Natural killer cell treated with Interleukin-12 subunit alpha and Interleukin-12 subunit beta and Interleukin-15 and Interleukin-18, amount 100 ng/mL, for 72 hours (primary cell): ENCODE results near the gene SSBP4. TPM values are rescaled to one million over a fixed set of nuclear protein-coding genes. Genes with fewer than 3 reads are reported as not detected.

Experiments used
- ATAC-seq, 2 donors: fragments of 150-1000 bp; cut with Tn5 transposase in 1 of 2; sonication (Bioruptor Pico), chemical (Tn5 transposase) in 1 of 2; 2 replicates each; pipeline ENCODE4 v1.10.0; 2021
- DNase-seq: peaks from one replicate; pipeline ENCODE4 v3.0.0; 2022; ENCODE audit warnings: low spot score
- H3K27ac Mint-ChIP-seq, 2 donors: 1 replicate in 1 of 2; 2 replicates in 1 of 2; pipeline ENCODE4 v1.8.0; 2022; ENCODE audit warnings: mixed read lengths in 2 of 2, mild to moderate bottlenecking in 1 of 2, moderate library complexity in 1 of 2
- H3K27me3 Mint-ChIP-seq, 2 donors: 1 replicate in 1 of 2; 2 replicates in 1 of 2; pipeline ENCODE4 v1.8.0; 2022; ENCODE audit warnings: mixed read lengths in 2 of 2
- H3K36me3 Mint-ChIP-seq: one replicate; pipeline ENCODE4 v1.8.0; 2022; ENCODE audit warnings: mixed read lengths
- H3K4me1 Mint-ChIP-seq, 2 donors: 1 replicate in 1 of 2; 2 replicates in 1 of 2; pipeline ENCODE4 v1.8.0; 2022; ENCODE audit warnings: low read depth in 2 of 2, mixed read lengths in 2 of 2, mild to moderate bottlenecking in 1 of 2
- H3K4me3 Mint-ChIP-seq: one replicate; pipeline ENCODE4 v1.8.0; 2022; ENCODE audit warnings: mixed read lengths
- H3K9me3 Mint-ChIP-seq: 2 replicates; pipeline ENCODE4 v1.8.0; 2022; ENCODE audit warnings: mixed read lengths
- total RNA-seq, 2 donors: library from RNA; stranded (reverse); gene quantifications; one replicate each; pipeline ENCODE4 v1.2.3, GENCODE V29; 2022

The SSBP4 gene
- total RNA-seq, 2 donors from 2014 or later = 112 to 271 TPM

DNA sequence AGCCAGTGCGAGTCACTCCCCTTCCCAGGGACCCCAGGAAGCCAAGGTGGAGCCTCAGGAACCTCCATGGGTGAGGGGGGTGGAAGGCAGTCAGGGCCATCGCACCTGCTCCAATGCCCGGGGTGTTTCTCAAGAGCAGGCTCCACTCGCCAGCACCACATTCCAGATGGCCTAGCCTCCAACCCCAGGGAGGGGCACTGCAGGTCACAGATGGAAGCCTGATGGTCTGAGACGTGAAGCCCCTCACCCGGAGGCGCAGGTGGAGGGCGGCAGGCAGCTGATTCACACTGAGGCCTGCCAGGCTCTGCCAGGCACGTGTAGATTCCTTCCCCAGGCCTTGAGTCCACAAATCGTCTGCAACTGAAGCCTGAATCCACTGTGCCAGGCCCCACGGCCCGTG lies 41.7 kb downstream of the SSBP4 start:
- ATAC-seq (no peak), DNase-seq (no peak)
- Mint-ChIP-seq H3K4me1 (peaks cover 6 to 19% of the 10 kb centered on the region in 2 donors), H3K9me3 (no peaks in the 10 kb centered on the region), H3K27me3 (no peaks in the 10 kb centered on the region), H3K27ac (no peak overlapping the region), H3K36me3 (no peaks in the 10 kb centered on the region), H3K4me3 (no peak overlapping the region)

DNA sequence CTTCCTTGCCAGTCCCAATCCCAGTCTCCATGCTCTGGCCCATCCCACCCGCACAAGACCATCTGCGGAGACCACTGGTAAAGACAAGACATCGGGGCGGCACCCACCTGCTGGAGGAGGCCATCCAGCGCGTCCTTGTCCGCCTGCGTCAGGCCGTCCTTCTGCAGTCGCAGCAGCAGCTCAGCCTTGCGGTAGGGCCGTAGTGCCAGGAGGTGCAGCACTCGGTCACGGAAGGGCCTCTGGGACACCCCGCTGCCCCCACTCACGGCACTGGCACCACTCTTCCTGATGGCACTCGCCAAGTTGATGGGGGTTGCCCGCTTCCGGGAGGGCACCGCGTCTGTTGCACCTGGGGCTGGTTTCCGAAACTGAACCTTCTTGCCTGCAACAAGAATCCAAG lies 42.3 kb downstream of the SSBP4 start:
- ATAC-seq (no peak), DNase-seq (no peak)
- no peaks in the 10 kb centered on the region for H3K27me3 Mint-ChIP-seq
- no peak overlapping the region for H3K27ac Mint-ChIP-seq
- H3K4me3 Mint-ChIP-seq = no peak overlapping the region
- no peaks in the 10 kb centered on the region for H3K9me3 Mint-ChIP-seq
- H3K4me1 Mint-ChIP-seq = peaks cover under 1 to 15% of the 10 kb centered on the region in 2 donors
- H3K36me3 Mint-ChIP-seq = no peaks in the 10 kb centered on the region

DNA sequence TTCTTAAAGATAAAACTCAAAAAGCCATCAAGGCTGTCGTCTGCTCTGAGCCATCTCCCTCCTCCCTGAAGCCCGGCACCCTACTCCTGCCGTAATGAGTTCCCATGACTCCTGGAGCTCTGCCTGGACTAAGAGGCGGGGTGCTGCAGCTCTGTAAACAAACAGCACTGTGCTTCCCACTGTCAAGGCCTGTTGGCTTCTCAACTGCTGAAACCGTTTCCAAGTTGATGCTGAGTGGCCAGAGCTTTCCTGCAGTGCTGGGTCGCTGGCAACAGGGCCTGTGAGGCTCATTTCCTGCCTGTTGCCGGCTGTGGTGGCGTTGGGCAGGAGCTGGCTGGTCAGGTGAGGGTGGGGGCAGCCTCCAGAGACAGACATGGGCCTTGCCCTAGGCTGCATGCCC lies 45.4 kb downstream of the SSBP4 start:
- DNase-seq = no peak
- H3K36me3 Mint-ChIP-seq = no peaks in the 10 kb centered on the region
- H3K27ac Mint-ChIP-seq = no peak overlapping the region
- no peaks in the 10 kb centered on the region for H3K27me3 Mint-ChIP-seq
- peaks cover 15 to 35% of the 10 kb centered on the region in 2 donors for H3K4me1 Mint-ChIP-seq
- H3K4me3 Mint-ChIP-seq = no peak overlapping the region
- no peaks in the 10 kb centered on the region for H3K9me3 Mint-ChIP-seq
- no peak for ATAC-seq

GRCh38 chr19:18465214-18465963 lies 46.2 kb downstream of the SSBP4 start:
- peaks cover 15 to 41% of the 10 kb centered on the region in 2 donors for H3K4me1 Mint-ChIP-seq
- H3K27me3 Mint-ChIP-seq = no peaks in the 10 kb centered on the region
- ATAC-seq = no peak
- H3K27ac Mint-ChIP-seq = no peak overlapping the region
- no peak for DNase-seq
- H3K36me3 Mint-ChIP-seq = no peaks in the 10 kb centered on the region
- H3K9me3 Mint-ChIP-seq = no peaks in the 10 kb centered on the region
- H3K4me3 Mint-ChIP-seq = no peak overlapping the region

- H3K9me3 Mint-ChIP-seq = no peaks in the 10 kb centered on the region
- H3K27ac Mint-ChIP-seq = no peak overlapping the region
Observed at GRCh38 chr19:18465964-18466339, 46.8 kb downstream of the SSBP4 start.

GRCh38 chr19:18466354-18466753 lies 47.2 kb downstream of the SSBP4 start:
- no peaks in the 10 kb centered on the region for H3K36me3 Mint-ChIP-seq
- DNase-seq = no peak

More at GRCh38 chr19:18465964-18466339, 46.8 kb downstream of the SSBP4 start:
- peaks cover 15 to 42% of the 10 kb centered on the region in 2 donors for H3K4me1 Mint-ChIP-seq
- no peak for ATAC-seq
- no peak overlapping the region for H3K4me3 Mint-ChIP-seq
- H3K27me3 Mint-ChIP-seq = no peaks in the 10 kb centered on the region
- no peaks in the 10 kb centered on the region for H3K36me3 Mint-ChIP-seq
- no peak for DNase-seq

DNA sequence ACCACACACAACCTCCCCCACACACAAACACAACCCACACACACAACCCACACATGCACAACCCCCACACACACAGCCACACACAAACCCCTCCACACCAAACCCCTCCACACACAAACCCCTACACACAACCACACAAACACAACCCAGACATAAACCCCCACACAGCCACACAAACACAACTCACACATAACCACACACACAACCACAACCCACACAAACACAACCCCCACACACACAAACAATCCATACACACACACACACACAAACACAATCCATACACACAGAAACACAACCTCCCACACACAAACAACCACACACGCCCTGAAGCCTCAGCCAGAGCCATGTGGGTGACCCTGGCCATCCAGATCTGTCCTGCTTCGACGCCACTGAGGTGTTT lies 48.8 kb downstream of the SSBP4 start:
- H3K36me3 Mint-ChIP-seq = no peaks in the 10 kb centered on the region
- no peaks in the 10 kb centered on the region for H3K9me3 Mint-ChIP-seq
- DNase-seq (no peak), ATAC-seq (no peak)
- H3K4me3 Mint-ChIP-seq = no peak overlapping the region
- H3K4me1 Mint-ChIP-seq = peaks cover 20 to 39% of the 10 kb centered on the region in 2 donors
- peak overlapping the region; percentile 40 to 70 for H3K27ac Mint-ChIP-seq
- H3K27me3 Mint-ChIP-seq = no peaks in the 10 kb centered on the region

More at GRCh38 chr19:18466354-18466753, 47.2 kb downstream of the SSBP4 start:
- ATAC-seq = no peak
- no peak overlapping the region for H3K27ac Mint-ChIP-seq
- H3K4me1 Mint-ChIP-seq = peaks cover 15 to 42% of the 10 kb centered on the region in 2 donors
- no peaks in the 10 kb centered on the region for H3K9me3 Mint-ChIP-seq
- no peaks in the 10 kb centered on the region for H3K27me3 Mint-ChIP-seq
- no peak overlapping the region for H3K4me3 Mint-ChIP-seq

DNA sequence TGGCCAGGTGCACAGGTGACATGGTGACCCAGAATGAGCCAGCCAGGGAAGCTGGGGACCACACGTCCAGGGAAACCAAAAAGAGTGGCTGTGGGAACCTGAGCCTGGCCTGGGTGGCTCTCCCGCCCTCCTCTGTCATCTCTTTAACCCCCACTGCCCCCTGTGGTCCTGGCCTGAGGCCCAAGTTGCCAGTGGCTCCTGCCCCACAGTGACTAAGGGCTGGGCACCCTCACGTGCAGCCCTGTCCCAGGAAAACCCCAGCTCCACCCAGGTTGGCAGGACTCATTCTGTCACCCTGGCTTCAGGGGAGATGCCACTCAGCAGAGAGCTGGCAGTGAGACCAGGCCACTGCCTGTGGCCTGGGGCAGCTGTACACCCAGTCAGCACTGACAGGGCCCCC lies 49.3 kb downstream of the SSBP4 start:
- Mint-ChIP-seq H3K27ac (peak overlapping the region; percentile 40 to 70), H3K27me3 (no peaks in the 10 kb centered on the region), H3K4me1 (peaks cover 22 to 42% of the 10 kb centered on the region in 2 donors), H3K36me3 (no peaks in the 10 kb centered on the region), H3K9me3 (no peaks in the 10 kb centered on the region), H3K4me3 (no peak overlapping the region)
- ATAC-seq (no peak), DNase-seq (no peak)

GRCh38 chr19:18469069-18469846 lies 50.1 kb downstream of the SSBP4 start:
- H3K9me3 Mint-ChIP-seq = no peaks in the 10 kb centered on the region
- no peaks in the 10 kb centered on the region for H3K36me3 Mint-ChIP-seq
- H3K4me3 Mint-ChIP-seq = no peak overlapping the region
- H3K27ac Mint-ChIP-seq = peak overlapping the region; percentile 10 to 79
- DNase-seq = no peak
- H3K27me3 Mint-ChIP-seq = no peaks in the 10 kb centered on the region
- peak; percentile 54 to 59 for ATAC-seq
- H3K4me1 Mint-ChIP-seq = peaks cover 25 to 48% of the 10 kb centered on the region in 2 donors

- no peak overlapping the region for H3K4me3 Mint-ChIP-seq
- H3K9me3 Mint-ChIP-seq = no peaks in the 10 kb centered on the region
- H3K27ac Mint-ChIP-seq = peak overlapping the region; percentile 79 to 98
- no peak for ATAC-seq
- no peak for DNase-seq
- H3K4me1 Mint-ChIP-seq = peaks cover 40 to 57% of the 10 kb centered on the region in 2 donors
- peaks cover 8% of the 10 kb centered on the region for H3K36me3 Mint-ChIP-seq
- H3K27me3 Mint-ChIP-seq = no peaks in the 10 kb centered on the region
Observed at GRCh38 chr19:18470787-18471186, 51.6 kb downstream of the SSBP4 start.

DNA sequence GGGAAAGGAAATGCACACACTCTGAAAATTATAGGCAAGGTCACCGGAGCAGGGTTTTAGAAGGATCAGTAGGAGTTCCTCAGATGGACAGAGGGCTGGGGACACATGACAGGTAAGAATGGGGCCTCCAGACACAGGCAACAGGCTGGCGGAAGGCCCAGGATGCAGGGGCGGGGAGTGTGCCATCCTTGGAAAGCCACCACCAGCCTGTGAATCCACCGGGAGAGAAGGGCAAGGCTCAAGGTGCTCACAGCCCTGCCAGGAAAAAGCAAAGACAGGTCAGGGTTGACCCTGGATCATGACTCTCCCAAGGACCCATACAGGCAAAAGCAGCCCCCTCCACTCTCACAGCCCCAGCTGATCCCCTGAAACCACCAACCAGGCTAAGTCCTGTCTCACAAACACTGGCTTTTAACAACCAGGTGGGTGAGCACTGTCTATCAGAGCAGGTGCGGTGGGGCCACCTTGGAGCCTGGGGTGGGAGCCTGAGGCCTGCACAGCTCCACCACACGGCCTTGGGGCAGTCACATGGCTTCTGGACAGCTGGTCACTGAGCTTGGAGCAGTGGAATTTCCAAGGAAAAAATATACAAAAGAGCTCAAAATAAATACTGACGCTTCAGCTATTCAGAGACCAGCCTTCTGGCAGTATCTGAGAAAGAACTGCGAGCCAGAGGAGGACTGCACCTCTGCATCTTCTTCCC lies 54.0 kb downstream of the SSBP4 start:
- peaks cover 53 to 66% of the 10 kb centered on the region in 2 donors for H3K4me1 Mint-ChIP-seq
- no peak for ATAC-seq
- H3K27me3 Mint-ChIP-seq = no peaks in the 10 kb centered on the region
- peak overlapping the region; percentile 9 for H3K4me3 Mint-ChIP-seq
- no peaks in the 10 kb centered on the region for H3K9me3 Mint-ChIP-seq
- DNase-seq = no peak
- peaks cover 19% of the 10 kb centered on the region for H3K36me3 Mint-ChIP-seq
- peak overlapping the region; percentile 98 to 99 for H3K27ac Mint-ChIP-seq

GRCh38 chr19:18473706-18474087 lies 54.5 kb downstream of the SSBP4 start:
- DNase-seq (no peak), ATAC-seq (no peak)
- H3K36me3 Mint-ChIP-seq = peaks cover 19% of the 10 kb centered on the region
- H3K4me1 Mint-ChIP-seq = peaks cover 50 to 66% of the 10 kb centered on the region in 2 donors
- H3K27ac Mint-ChIP-seq = peak overlapping the region; percentile 98 to 99
- H3K27me3 Mint-ChIP-seq = no peaks in the 10 kb centered on the region
- H3K4me3 Mint-ChIP-seq = no peak overlapping the region
- no peaks in the 10 kb centered on the region for H3K9me3 Mint-ChIP-seq

DNA sequence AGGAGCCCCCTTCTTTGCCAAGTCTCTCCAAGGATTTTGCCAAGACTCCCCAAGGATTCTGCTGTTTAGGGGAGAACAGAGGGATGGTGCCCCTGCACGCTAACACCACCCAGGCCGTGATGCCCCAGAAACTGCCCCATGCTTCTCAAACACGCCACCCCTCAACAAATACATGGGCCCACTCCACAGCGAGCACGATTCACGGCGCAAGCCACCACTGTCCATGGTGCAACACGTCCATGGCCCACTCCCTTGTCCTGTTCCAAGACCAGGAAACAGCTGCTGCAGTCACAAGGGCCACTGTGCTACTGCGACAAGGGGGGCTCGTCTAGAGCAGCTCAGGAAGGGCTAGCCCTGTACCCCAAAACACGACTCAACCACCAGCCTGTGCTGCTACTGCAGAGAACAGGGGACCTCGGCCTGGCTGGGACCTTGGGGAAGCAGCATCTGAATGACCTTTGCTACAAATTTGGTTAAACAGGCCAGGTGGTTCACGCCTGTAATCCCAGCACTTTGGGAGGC lies 55.2 kb downstream of the SSBP4 start:
- H3K27ac Mint-ChIP-seq = peak overlapping the region; percentile 98 to 99
- H3K4me3 Mint-ChIP-seq = peak overlapping the region; percentile 82
- no peaks in the 10 kb centered on the region for H3K9me3 Mint-ChIP-seq
- H3K4me1 Mint-ChIP-seq = peaks cover 54 to 70% of the 10 kb centered on the region in 2 donors
- DNase-seq (no peak), ATAC-seq (no peak)
- peaks cover 19% of the 10 kb centered on the region for H3K36me3 Mint-ChIP-seq
- H3K27me3 Mint-ChIP-seq = no peaks in the 10 kb centered on the region
